ENCODE results near the gene CEACAM18. TPM values are rescaled to one million over a fixed set of nuclear protein-coding genes. Genes with fewer than 3 reads are reported as not detected.

CEACAM18 gene
- total and polyA plus RNA-seq, 11 donors, result not detected

DNA sequence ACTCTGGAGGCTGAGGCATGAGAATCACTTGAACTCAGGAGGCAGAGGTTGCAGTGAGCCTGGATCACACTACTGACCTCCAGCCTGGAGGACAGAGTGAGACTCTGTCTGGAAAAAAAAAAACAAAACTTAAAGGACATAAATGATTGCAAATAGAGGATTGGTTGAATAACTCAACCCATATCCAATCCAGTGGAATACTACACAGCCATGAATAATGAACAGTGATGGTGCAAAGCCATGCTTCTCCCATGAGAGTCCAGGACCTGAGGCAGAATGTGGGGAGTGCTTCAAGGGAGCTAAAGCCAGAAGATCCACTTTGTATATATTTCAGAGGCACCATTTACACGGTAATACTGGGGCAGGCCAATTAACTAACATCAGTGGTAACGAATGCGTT lies 2.2 kb upstream of the CEACAM18 start:
- H3K27ac ChIP-seq, result no peak overlapping the region
- WGBS, 4 donors, result 70 to 92% (median 91%) methylated on average over 3 of the region's 3 CpGs
- no peaks in the 10 kb centered on the region for H3K4me1 ChIP-seq
- H3K9me3 ChIP-seq, result no peaks in the 10 kb centered on the region
- TF ChIP-seq POLR2A (IDR thresholded peaks at IDR 0.05), result no peak
- TF ChIP-seq, protein P1, sequence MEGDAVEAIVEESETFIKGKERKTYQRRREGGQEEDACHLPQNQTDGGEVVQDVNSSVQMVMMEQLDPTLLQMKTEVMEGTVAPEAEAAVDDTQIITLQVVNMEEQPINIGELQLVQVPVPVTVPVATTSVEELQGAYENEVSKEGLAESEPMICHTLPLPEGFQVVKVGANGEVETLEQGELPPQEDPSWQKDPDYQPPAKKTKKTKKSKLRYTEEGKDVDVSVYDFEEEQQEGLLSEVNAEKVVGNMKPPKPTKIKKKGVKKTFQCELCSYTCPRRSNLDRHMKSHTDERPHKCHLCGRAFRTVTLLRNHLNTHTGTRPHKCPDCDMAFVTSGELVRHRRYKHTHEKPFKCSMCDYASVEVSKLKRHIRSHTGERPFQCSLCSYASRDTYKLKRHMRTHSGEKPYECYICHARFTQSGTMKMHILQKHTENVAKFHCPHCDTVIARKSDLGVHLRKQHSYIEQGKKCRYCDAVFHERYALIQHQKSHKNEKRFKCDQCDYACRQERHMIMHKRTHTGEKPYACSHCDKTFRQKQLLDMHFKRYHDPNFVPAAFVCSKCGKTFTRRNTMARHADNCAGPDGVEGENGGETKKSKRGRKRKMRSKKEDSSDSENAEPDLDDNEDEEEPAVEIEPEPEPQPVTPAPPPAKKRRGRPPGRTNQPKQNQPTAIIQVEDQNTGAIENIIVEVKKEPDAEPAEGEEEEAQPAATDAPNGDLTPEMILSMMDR (IDR thresholded peaks at IDR 0.05), result no peak
- intact Hi-C loops (cut with DNase I), result loop anchor here in 3 of 10 donors (10.0 kb wide), 2 partner anchors 299 to 309 kb away; no protein-coding TSS in a partner anchor
- no peak overlapping the region for H3K4me3 ChIP-seq
- no peaks in the 10 kb centered on the region for H3K36me3 ChIP-seq
- H3K27me3 ChIP-seq, result peaks cover 0 to 59% (median 16%) of the 10 kb centered on the region in 9 donors
- ATAC-seq (no peak), DNase-seq (no peak)

DNA sequence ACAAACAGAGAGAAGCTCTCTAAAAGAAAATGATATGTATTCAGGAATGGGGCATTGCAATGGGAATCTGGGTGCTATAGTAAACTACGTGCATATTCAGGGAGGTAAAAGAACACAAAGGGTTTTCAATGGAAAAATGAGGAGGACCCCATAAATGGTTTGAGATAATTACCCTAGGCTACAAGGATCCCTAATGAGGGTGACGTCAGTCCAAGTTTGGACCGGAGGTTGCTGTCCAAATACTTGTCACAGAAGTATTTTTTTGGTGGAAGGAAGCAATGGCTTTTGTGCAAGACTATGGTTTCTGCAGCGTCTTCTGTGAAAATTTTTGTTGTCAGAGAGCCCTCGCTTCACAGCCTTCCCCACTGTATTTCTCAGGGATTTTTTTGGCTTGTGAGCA lies 995 bp upstream of the CEACAM18 start:
- TF ChIP-seq POLR2A (IDR thresholded peaks at IDR 0.05), result no peak
- TF ChIP-seq, protein P1 (IDR thresholded peaks at IDR 0.05), result no peak
- H3K27me3 ChIP-seq, result peaks cover 0 to 59% (median 10%) of the 10 kb centered on the region in 9 donors
- WGBS, 4 donors, result 57 to 67% (median 62%) methylated on average over 5 of the region's 5 CpGs

DNA sequence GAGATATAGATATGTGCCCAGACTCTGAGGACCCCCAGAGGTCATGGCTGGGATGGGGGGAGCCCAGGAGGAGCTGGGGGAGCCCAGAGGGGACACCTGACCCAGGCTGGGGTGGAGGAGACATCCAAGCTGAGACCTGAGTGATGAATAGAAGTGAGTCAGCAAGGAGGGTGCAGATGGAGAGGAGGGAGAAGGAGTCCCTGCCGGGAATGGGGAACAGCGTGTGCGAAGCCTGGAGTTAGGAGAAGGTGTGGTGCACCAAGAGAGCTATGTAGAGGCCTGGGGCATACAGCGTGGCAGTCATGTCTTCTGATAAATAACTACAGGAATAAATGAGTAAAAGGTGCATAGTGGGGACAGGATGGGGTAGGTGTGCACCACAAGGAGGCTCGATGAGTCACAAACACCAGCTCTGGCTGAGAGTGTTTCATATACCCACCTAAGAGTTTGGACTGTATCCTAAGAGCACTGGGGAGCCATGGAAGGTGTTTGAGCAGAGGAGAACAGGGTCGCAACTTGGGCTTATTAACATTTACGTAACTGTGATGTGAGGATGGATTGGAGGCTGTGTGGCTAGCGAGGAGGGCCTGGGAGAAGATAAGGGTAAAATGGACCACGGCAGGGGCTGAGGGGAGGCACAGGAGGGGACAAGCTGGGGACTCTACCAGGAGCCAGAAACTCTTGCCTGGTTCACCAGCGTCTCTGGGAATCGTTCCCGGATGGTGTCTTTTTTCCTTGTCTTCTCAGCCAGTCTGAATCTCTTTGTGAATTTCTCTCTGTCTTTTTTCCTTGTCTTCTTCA lies 1.4 kb downstream of the CEACAM18 start:
- no peak for TF ChIP-seq POLR2A (IDR thresholded peaks at IDR 0.05)
- TF ChIP-seq, protein P1 (IDR thresholded peaks at IDR 0.05), result no peak
- intact Hi-C loops (cut with DNase I), result loop anchor here in 3 of 10 donors (10.0 kb wide), 2 partner anchors 295 to 305 kb away; no protein-coding TSS in a partner anchor
- peaks cover 0 to 54% (median 10%) of the 10 kb centered on the region in 9 donors for H3K27me3 ChIP-seq
- H3K27ac ChIP-seq, result no peak overlapping the region
- H3K9me3 ChIP-seq, result no peaks in the 10 kb centered on the region
- no peak overlapping the region for H3K4me3 ChIP-seq
- H3K4me1 ChIP-seq, result no peaks in the 10 kb centered on the region
- WGBS, 4 donors, result 77 to 81% (median 78%) methylated on average over 12 of the region's 12 CpGs
- H3K36me3 ChIP-seq, result no peaks in the 10 kb centered on the region
- DNase-seq (no peak), ATAC-seq (no peak)

More for the DNA sequence above, 995 bp upstream of the CEACAM18 start:
- H3K9me3 ChIP-seq, result no peaks in the 10 kb centered on the region
- intact Hi-C loops (cut with DNase I), result loop anchor here in 3 of 10 donors (10.0 kb wide), 2 partner anchors 297 to 307 kb away; no protein-coding TSS in a partner anchor
- no peak overlapping the region for H3K27ac ChIP-seq
- no peak for ATAC-seq
- DNase-seq, result no peak
- no peak overlapping the region for H3K4me3 ChIP-seq
- H3K4me1 ChIP-seq, result no peaks in the 10 kb centered on the region
- H3K36me3 ChIP-seq, result no peaks in the 10 kb centered on the region

DNA sequence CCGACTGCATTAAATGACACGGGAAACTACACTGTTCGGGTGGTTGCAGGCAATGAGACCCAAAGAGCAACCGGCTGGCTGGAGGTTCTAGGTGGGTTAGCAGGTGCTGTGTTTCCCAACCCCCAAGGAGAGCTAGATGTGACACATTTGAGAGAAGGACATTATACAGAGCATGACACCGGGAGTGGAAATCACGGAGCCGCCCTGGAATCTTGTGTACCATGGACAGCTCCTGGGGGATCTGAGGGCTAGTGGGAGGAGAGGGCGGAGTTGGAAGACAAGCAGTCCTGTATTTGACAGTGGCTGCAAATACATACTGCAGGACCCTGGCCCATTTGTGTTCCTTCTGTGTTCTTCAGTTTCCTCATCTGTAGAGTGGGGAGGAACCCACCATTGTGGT lies 2.3 kb downstream of the CEACAM18 start:
- WGBS, 4 donors, result 33 to 41% (median 37%) methylated on average over 8 of the region's 8 CpGs
- DNase-seq (no peak), ATAC-seq (no peak)
- H3K4me3 ChIP-seq, result no peak overlapping the region
- H3K27me3 ChIP-seq, result peaks cover 0 to 56% (median 13%) of the 10 kb centered on the region in 9 donors
- no peaks in the 10 kb centered on the region for H3K4me1 ChIP-seq
- TF ChIP-seq, protein P1 (IDR thresholded peaks at IDR 0.05), result no peak
- TF ChIP-seq POLR2A (IDR thresholded peaks at IDR 0.05), result no peak
- intact Hi-C loops (cut with DNase I), result no loop called here
- H3K36me3 ChIP-seq, result no peaks in the 10 kb centered on the region
- no peak overlapping the region for H3K27ac ChIP-seq
- H3K9me3 ChIP-seq, result no peaks in the 10 kb centered on the region
